ENCODE results near the gene POLL. TPM values are rescaled to one million over a fixed set of nuclear protein-coding genes. Genes with fewer than 3 reads are reported as not detected.

The POLL gene
- total and polyA plus RNA-seq, 2 of the 4 experiments (the other 2 are of a cell fraction) = 6.3 to 23.7 TPM

GRCh38 chr10:101623528-101623927, 35.5 kb upstream of the POLL start (continued):
- TF ChIP-seq USF2 (IDR thresholded peaks at IDR 0.05; ENCODE audit: low read depth, low read length) (no peak), RCOR1 (IDR thresholded peaks at IDR 0.05; ENCODE audit: insufficient replicate concordance, low read length) (no peak)

- peaks cover 2% of the 10 kb centered on the region; the same call in 1 of the 2 replicates for H3K9me1 ChIP-seq (ENCODE audit: insufficient read depth, low read length)
- H4K20me1 ChIP-seq (ENCODE audit: insufficient read depth, low read length) = no peaks in the 10 kb centered on the region
- 85% methylated on average over 4 of the region's 6 CpGs; no CpG with 5 or more reads in 1 of the 2 experiments for WGBS, 2 experiments (ENCODE audit: extremely low coverage in 2 of 2, insufficient read length in 1 of 2)
- no peak overlapping the region for H2BK120ac ChIP-seq (ENCODE audit: low read depth, low read length)
- H3K23ac ChIP-seq (ENCODE audit: low read depth, low read length) = no peak overlapping the region
- no peak overlapping the region for H3K14ac ChIP-seq (replicated peaks; ENCODE audit: low read depth, low read length)
- H3K36me3 ChIP-seq (ENCODE audit: control insufficient read depth, insufficient read depth, low read length) = peaks cover 12% of the 10 kb centered on the region
- no peak overlapping the region for H3K18ac ChIP-seq (ENCODE audit: low read depth, low read length)
- no peaks in the 10 kb centered on the region for H3K4me1 ChIP-seq (ENCODE audit: control insufficient read depth, insufficient read depth, low read length)
- no peak overlapping the region for H3K9ac ChIP-seq (ENCODE audit: low read depth, low read length)
- no peak overlapping the region for H2AFZ ChIP-seq (replicated peaks; ENCODE audit: low read length, poor library complexity)
- no peak overlapping the region for H4K5ac ChIP-seq (ENCODE audit: low read depth, low read length)
- no peak overlapping the region for H3K4ac ChIP-seq (ENCODE audit: low read depth, low read length)
- no peak overlapping the region for H2BK5ac ChIP-seq (ENCODE audit: low read depth, low read length, poor library complexity, severe bottlenecking)
- no peaks in the 10 kb centered on the region for H3K9me3 ChIP-seq (ENCODE audit: control insufficient read depth, insufficient read depth, low read length)
- H3K4me3 ChIP-seq (ENCODE audit: insufficient read depth, low read depth, low read length) = no peak overlapping the region
- no peak overlapping the region for H2BK20ac ChIP-seq (ENCODE audit: low read depth, low read length)
- BruUV-seq (replicated peaks) = no TSS peak
- no peak overlapping the region for H2AK5ac ChIP-seq (ENCODE audit: low read depth, low read length)
- ChIA-PET POLR2A (ENCODE audit: unreplicated experiment) (no interaction called here), CTCF (no interaction called here)
- no peak overlapping the region for H3K27ac ChIP-seq (ENCODE audit: insufficient read depth, low read length)
- intact Hi-C loops (cut with micrococcal nuclease) (no loop called here), in situ Hi-C loops (cut with MboI; ENCODE audit: low sequenced_read_pairs) (no loop called here), dilution Hi-C loops (cut with HindIII; ENCODE audit: low sequenced_read_pairs, unreplicated experiment) (no loop called here)
- ATAC-seq (ENCODE audit: low read depth) (no peak), DNase-seq (no peak)
- no peaks in the 10 kb centered on the region for H3K79me1 ChIP-seq (ENCODE audit: low read depth in 1 of 2, low read length in 2 of 2)
- H3K4me2 ChIP-seq (ENCODE audit: low read depth, low read length) = no peak overlapping the region
- no peak overlapping the region for H2AK9ac ChIP-seq (replicated peaks; ENCODE audit: low read depth, low read length, poor library complexity)
- TF ChIP-seq ELK1 (IDR thresholded peaks at IDR 0.05; ENCODE audit: borderline replicate concordance, low read depth, low read length) (no peak), POLR2A (IDR thresholded peaks at IDR 0.05; ENCODE audit: low read depth, low read length) (no peak)
- H3K56ac ChIP-seq (ENCODE audit: extremely low read depth, insufficient read depth, low read length) = no peak overlapping the region
- H2BK15ac ChIP-seq (ENCODE audit: low read depth, low read length) = no peak overlapping the region
- H3K27me3 ChIP-seq (ENCODE audit: control insufficient read depth, insufficient read depth, low read length) = no peaks in the 10 kb centered on the region
- no peak overlapping the region for H4K8ac ChIP-seq (ENCODE audit: low read depth in 2 of 2, low read length in 2 of 2)
- no peak overlapping the region for H4K91ac ChIP-seq (ENCODE audit: insufficient read depth, low read depth, low read length)
Measured at GRCh38 chr10:101619983-101620382, 31.9 kb upstream of the POLL start.

All from IMR-90 (cell line).